Head of caudate nucleus (tissue), 42 donors: ENCODE data around the gene CERS6.
"Not testable (repeated sequence)": the region's sequence is repeated elsewhere in the genome, so short reads cannot be mapped to it uniquely, and the experiment has no call there.

Experiments
- DNase-seq, 42 donors: peaks; one replicate each; pipeline versions ENCODE4 v3.0.0 to v3.0.0-alpha.2; 2020 to 2021; ENCODE audit warnings: mixed read lengths in 7 of 42
- intact Hi-C: fragments of 100-400 bp; cut with DNase I; formaldehyde crosslinking; loops from one replicate; pipeline ENCODE4 v1.15.0; 2022

Gene CERS6

DNA sequence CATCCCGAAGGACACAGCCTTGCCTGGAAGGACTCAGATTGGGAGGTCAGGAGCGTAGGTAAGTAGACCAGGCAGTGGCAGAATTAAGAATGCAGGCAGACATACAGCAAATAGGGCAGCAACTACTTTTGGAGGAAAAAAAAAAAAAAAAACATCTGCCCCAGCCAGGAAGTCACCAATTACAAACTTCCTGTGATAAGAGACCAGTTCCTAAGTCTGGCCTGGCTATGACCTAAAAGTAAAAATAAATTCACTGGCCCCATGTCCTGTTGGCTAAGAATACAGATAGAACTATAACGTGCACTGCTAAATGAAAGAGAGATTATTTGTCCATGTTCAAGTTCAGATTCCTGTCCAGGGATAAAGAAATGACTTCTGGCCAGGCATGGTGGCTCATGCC, 301.2 kb downstream of the CERS6 start:
- DNase-seq = no peak
- intact Hi-C loops = loop anchor here (5.0 kb wide), 1 partner anchor 410 kb away; no protein-coding TSS in a partner anchor

DNA sequence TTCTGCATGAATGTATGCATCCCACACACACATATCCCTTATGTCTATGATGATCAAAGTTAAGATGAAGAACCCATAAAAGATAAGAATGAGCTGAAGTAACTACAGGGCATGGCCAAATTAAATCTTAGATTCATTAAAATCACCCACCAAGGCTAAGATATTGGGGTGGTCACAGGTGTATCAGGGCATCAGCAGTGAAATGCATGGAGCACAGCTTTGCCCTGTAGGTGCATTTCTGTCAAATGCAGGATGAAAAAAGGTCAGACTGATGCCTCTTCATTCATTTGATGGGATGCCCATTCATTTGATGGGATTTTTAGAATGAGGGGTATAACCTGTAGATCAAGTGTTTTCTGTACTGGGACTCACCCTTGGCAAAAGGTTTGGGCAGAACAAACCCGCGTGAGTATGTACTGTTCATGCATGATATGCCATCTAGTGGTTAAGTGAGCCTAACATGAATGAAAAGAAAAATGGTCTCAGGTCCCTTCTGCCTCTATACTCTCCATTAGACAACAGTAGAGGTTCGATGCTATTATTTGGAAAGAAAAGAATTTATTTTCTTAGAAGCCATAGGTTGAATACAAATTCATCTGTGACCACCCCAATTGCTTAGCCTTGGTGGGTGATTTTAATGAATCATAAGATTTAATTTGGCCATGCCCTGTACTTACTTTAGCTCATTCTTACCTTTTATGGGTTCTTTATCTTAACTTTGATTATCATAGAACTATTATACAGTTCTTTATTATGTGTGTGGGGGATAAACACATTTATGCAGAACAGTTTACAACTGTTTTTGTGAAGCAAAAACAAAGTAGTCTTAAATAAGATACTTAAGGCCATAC, 303.1 kb downstream of the CERS6 start:
- intact Hi-C loops = loop anchor here (5.0 kb wide), 1 partner anchor 412 kb away; no protein-coding TSS in a partner anchor
- peak in 8 of 42 donors; percentile 6 to 43 (median 17) for DNase-seq

DNA sequence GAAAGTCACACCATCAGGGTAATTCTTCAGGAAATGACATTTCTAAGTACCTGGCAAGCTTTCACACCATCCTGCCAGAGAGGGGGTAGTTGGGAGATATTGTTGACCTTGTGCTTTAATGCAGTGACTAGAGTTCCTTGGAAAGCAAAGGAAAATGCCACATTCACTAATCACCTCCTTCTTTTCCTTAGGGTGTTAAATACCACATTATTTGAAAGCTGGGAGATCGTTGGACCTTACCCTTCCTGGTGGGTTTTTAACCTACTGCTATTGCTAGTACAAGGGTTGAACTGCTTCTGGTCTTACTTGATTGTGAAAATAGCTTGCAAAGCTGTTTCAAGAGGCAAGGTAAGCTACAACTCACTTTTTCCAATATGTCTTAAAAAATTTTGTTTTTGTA, 309.3 kb downstream of the CERS6 start:
- intact Hi-C loops = no loop called here
- no peak for DNase-seq

- DNase-seq = no peak
- intact Hi-C loops = no loop called here
Observed at GRCh38 chr2:168766600-168766999, 310.5 kb downstream of the CERS6 start.

GRCh38 chr2:168767258-168767657, 311.2 kb downstream of the CERS6 start:
- intact Hi-C loops = no loop called here
- DNase-seq = no peak

- intact Hi-C loops, DNase-seq: not testable (repeated sequence)
Observed at GRCh38 chr2:168768357-168768756, 312.3 kb downstream of the CERS6 start.

DNA sequence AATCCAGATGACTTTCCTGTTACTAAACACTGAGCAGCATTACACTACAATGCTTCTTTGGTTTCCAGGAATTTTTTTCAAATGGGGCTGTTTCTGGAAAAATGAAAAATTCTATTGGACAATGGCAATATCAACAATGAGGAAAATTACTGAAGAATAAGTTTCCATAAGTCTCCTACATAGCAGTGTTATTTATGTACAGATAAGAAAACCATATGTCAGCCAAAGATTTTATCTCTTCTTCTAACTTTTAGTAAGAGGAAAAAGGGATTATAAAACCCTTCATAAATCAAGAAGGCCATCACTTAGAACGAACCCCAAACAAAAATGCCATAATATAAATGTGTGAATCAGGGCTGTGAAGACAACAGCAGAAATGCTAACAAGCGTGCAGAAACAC, 314.7 kb downstream of the CERS6 start:
- DNase-seq = no peak
- intact Hi-C loops = no loop called here

DNA sequence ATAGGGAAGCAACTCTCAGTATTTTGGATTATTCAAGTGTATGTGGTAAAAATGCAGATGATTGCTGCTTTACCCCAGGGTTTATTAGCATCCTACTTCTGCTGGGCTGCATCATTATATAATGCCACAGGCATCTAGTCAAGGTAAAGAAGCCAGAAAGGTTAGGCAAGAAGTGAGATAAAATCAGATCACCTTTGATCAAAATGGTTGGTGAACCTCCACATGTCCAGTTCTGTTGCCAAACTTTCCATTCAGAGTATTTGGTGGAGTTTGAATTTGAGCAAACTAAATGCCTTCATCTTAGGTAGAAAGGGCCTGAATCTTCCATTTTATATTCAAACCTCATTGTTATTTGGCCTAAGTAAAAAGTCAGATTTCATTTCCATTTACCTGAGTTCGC, 316.6 kb downstream of the CERS6 start:
- intact Hi-C loops = no loop called here
- no peak for DNase-seq

DNA sequence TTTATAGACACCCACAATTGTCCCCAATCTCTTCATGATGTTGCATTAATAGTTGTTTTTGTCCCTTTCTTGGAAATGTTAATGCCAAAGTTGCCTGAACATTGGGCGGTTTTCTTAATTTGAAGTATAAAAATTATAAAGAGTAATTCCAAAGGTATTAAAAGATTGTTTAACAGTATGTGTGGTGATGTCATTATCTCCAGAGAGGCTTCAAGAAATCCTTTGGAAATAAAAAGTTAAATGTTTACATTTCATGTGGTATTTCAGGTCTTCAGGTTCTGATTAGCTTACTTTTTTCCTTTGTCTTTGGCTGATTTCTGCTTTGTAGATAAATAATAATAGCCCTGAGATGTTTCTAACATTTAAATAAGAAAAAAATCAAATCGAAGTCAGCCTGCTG, 317.1 kb downstream of the CERS6 start:
- intact Hi-C loops = no loop called here

GRCh38 chr2:168773719-168774521, 317.8 kb downstream of the CERS6 start:
- DNase-seq = peak in 38 of 42 donors; percentile 14 to 74 (median 36)

More for the DNA sequence above, 317.1 kb downstream of the CERS6 start:
- DNase-seq = no peak

DNA sequence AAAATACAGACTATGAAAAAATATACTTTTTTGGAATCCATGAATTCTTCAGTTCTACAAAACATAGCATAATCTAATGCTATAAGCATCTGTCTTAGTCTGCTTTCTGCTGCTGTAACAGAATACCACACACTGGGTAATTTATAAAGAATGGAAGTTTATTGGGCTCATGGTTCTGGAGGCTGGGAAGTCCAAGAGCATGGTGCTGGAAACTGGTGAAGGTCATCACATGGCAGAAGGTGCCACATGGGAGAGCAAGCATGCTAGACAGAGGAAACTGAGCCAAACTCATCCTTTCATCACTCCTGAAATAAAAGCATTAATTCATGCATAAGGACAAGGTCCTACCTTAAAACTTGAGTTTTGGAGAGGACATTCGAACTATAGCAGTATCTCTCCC, 319.8 kb downstream of the CERS6 start:
- intact Hi-C loops = no loop called here
- DNase-seq = no peak

More at GRCh38 chr2:168773719-168774521, 317.8 kb downstream of the CERS6 start:
- intact Hi-C loops = no loop called here

GRCh38 chr2:168780669-168781071, 324.6 kb downstream of the CERS6 start:
- no peak for DNase-seq
- intact Hi-C loops = no loop called here

DNA sequence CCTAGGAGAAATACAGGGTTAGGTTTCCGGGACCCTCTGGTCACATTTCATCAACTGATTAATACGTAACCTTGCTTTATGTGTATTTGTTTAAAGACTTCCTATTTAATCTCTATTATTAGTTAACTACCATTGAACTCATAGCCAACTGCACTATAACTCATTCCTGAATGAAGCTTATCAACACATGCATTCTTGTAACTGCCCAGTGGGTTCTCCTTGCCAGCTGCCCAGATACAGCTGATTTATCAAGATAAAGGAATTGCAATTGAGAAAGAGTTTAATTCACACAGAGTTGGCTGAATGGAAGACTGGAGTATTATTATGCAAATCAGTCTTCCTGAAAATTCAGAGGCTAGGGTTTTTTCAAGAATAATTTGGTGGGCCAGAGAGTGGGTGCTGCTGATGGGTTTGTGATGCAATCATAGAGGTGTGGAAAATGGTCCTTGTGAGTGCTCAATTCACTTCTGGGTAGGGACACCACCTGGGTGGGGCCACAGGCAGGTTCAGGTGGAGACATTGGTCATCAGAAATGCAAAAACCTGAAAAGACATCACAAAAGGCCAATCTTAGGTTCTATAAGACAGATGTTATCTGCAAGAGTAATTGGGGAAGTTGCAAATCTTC, 325.2 kb downstream of the CERS6 start:
- no peak for DNase-seq
- intact Hi-C loops = no loop called here

GRCh38 chr2:168782271-168782670, 326.2 kb downstream of the CERS6 start:
- intact Hi-C loops = no loop called here
- no peak for DNase-seq

GRCh38 chr2:168784993-168785392, 328.9 kb downstream of the CERS6 start:
- intact Hi-C loops = no loop called here
- no peak for DNase-seq

- DNase-seq = no peak
- intact Hi-C loops = no loop called here
Observed at GRCh38 chr2:168787098-168787781, 331.2 kb downstream of the CERS6 start.

DNA sequence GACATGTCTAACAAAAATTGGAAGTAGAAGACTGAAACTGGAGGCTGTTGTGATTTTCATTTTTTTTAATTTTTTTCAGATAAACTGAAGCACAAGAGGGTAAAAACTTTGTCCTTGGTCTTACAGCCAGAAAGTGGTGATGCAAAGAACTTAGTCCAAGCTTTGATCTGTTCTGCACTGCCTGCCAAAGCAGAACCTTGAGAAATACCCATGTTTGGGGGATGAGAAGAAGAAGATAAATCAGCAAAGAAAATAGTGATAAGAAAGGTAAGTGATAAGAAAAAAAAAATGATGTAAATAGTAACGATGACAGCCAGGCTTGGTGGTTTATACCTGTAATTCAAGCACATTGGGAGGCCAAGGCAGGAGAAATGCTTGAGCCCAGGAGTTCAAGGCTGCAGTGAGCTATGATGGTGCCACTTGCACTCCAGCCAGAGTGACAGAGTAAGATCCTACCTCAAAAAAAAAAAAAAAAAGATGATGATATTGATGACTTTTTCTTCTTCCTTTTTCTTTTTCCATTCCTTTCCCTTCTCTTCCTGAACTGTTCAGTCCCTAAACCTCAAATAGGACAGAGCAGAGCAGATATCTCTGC, 331.8 kb downstream of the CERS6 start:
- intact Hi-C loops = no loop called here
- DNase-seq = no peak

GRCh38 chr2:168789776-168790175, 333.7 kb downstream of the CERS6 start:
- no peak for DNase-seq
- intact Hi-C loops = no loop called here
